ENCODE results near the gene C1QL3. TPM values are rescaled to one million over a fixed set of nuclear protein-coding genes. Genes with fewer than 3 reads are reported as not detected.

C1QL3 gene
- total RNA-seq, 2 donors from 2014 or later: not detected

DNA sequence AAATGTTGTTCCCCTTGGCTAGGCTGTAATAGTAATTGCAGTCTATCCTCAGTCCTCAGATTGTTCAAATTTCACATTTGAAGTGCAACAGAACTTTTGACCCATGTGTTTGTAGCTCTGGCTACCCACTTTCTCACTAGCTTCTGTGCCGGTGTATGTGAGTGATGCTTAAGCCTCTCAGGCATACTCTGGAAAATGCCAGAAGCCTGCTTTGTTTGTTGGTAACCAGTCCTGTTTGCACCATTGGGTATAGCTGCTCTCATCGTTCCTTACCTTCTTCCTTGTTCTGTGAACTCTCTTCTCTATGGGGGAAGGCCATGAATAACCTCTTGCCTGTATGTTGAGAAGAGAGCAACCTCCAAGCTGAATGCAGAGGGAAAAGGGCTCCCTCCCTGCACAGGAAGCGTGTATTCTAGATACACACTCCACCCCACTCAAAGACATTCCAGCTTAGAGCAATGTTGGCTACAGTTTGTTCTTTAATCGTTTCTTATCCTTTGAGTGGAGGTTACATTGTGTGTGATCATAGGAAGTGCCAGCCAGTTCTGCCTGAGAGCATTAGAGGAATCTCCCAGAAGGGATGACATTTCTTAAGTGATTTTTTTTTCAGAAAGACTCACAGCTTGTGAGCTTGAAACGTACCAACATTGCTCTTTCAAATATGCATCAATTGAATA, 40.5 kb downstream of the C1QL3 start:
- no peak for DNase-seq
- H3K36me3 Mint-ChIP-seq (ENCODE audit: low read depth): no peaks in the 10 kb centered on the region
- peaks cover 3% of the 10 kb centered on the region for H3K4me1 Mint-ChIP-seq

DNA sequence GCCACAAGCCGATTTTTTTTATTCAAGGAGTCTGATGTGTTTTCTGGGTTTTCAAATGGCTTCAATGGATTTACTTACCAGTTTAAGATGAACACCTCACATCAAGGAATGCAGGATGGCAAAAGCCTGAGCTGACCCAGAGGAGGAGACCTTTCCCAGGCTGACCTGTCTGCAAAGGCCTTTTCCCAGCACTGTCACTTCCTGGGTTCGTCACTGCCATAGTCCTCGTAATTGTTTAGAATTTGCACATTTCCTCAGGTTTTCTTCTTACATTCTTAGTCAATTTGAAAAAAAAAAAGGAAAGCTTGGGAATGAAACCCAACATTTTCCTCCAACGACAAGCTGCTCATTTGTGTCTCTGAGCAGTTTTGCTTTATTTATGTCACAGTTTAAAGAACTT, 42.9 kb downstream of the C1QL3 start:
- no peaks in the 10 kb centered on the region for H3K9me3 ChIP-seq (ENCODE audit: control insufficient read depth, low read length, poor library complexity, severe bottlenecking)
- H3K4me1 Mint-ChIP-seq: peaks cover 2% of the 10 kb centered on the region
- ATAC-seq (no peak), DNase-seq (no peak)
- H3K4me3 Mint-ChIP-seq: no peak overlapping the region
- no peaks in the 10 kb centered on the region for H3K27me3 Mint-ChIP-seq
- H3K36me3 Mint-ChIP-seq (ENCODE audit: low read depth): no peaks in the 10 kb centered on the region
- peak overlapping the region; percentile 4 for H3K27ac Mint-ChIP-seq

More for the DNA sequence above, 40.5 kb downstream of the C1QL3 start:
- no peak for ATAC-seq
- Mint-ChIP-seq H3K27me3 (no peaks in the 10 kb centered on the region), H3K27ac (no peak overlapping the region), H3K4me3 (no peak overlapping the region)
- H3K9me3 ChIP-seq (ENCODE audit: control insufficient read depth, low read length, poor library complexity, severe bottlenecking): no peaks in the 10 kb centered on the region

DNA sequence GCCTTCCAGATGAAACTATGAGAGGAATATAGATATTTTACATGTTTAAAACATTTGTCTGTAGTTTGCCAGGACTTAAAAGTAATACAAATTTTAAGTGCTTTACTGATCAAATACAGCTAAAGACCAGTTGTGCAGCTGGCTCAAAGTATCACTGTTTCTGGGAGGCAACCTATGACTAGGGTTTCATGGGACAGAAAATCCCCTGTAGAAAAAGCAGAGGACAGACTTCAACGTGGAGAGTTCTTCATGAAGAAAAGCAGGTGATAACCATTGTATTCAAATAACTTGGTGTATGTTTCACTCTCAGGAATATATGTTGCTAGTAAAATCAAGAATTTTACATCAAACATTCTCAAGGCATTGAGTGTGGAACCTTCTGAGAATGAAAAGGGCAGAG, 43.9 kb downstream of the C1QL3 start:
- no peaks in the 10 kb centered on the region for H3K9me3 ChIP-seq (ENCODE audit: control insufficient read depth, low read length, poor library complexity, severe bottlenecking)
- no peak overlapping the region for H3K4me3 Mint-ChIP-seq
- ATAC-seq (no peak), DNase-seq (no peak)
- H3K27me3 Mint-ChIP-seq: no peaks in the 10 kb centered on the region
- H3K4me1 Mint-ChIP-seq: peaks cover 2% of the 10 kb centered on the region
- H3K27ac Mint-ChIP-seq: no peak overlapping the region
- H3K36me3 Mint-ChIP-seq (ENCODE audit: low read depth): no peaks in the 10 kb centered on the region

DNA sequence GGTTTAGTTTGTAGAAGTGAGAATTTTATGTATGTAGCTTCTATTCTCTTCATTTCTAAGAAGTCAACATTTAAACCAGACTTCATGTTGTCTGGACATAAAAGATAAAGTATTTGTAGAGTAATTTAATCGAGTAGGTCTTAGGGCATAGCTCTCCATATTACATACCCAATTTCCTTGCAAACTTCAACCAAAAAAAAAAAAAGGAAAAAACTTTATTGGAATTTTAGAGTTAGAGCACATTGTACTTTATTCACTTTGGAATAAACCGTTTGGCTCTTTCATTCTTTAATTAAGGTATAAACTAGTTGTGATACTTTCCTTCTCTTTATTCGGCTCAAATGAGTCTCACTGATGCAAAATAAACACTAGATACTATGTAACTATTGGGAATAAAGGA, 48.9 kb downstream of the C1QL3 start:
- ATAC-seq (no peak), DNase-seq (no peak)
- Mint-ChIP-seq H3K27me3 (no peaks in the 10 kb centered on the region), H3K36me3 (ENCODE audit: low read depth) (peaks cover 6% of the 10 kb centered on the region), H3K27ac (no peak overlapping the region), H3K4me1 (peaks cover 5% of the 10 kb centered on the region), H3K4me3 (no peak overlapping the region)
- no peaks in the 10 kb centered on the region for H3K9me3 ChIP-seq (ENCODE audit: control insufficient read depth, low read length, poor library complexity, severe bottlenecking)

DNA sequence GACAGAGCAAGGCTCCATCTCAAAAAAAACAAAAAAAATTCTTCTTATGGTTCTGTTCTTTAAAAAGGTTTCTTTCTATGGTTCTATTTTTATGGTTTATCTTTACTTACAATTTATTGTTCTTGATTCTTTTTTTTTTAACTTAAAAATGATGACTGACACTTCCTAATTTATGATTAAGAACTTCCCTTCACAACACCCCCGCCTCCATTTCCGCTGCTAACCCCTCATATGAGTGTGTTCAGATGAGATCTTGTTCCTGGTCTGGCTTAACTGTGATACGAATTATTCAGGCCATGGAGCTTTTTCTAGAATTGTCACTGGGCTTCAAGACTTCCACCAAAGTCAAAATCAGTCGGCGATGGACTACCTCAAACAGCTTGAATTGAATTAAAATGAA, 50.9 kb downstream of the C1QL3 start:
- DNase-seq: no peak
- peaks cover 6% of the 10 kb centered on the region for H3K36me3 Mint-ChIP-seq (ENCODE audit: low read depth)
- H3K4me3 Mint-ChIP-seq: no peak overlapping the region
- ATAC-seq: no peak
- no peaks in the 10 kb centered on the region for H3K27me3 Mint-ChIP-seq
- no peaks in the 10 kb centered on the region for H3K9me3 ChIP-seq (ENCODE audit: control insufficient read depth, low read length, poor library complexity, severe bottlenecking)
- H3K4me1 Mint-ChIP-seq: peaks cover 7% of the 10 kb centered on the region
- H3K27ac Mint-ChIP-seq: no peak overlapping the region

GRCh38 chr10:16466001-16466400, 55.7 kb downstream of the C1QL3 start:
- H3K27me3 Mint-ChIP-seq: no peaks in the 10 kb centered on the region
- DNase-seq (no peak), ATAC-seq (no peak)
- no peaks in the 10 kb centered on the region for H3K9me3 ChIP-seq (ENCODE audit: control insufficient read depth, low read length, poor library complexity, severe bottlenecking)
- peaks cover 12% of the 10 kb centered on the region for H3K4me1 Mint-ChIP-seq
- no peak overlapping the region for H3K27ac Mint-ChIP-seq
- peaks cover 4% of the 10 kb centered on the region for H3K36me3 Mint-ChIP-seq (ENCODE audit: low read depth)
- no peak overlapping the region for H3K4me3 Mint-ChIP-seq

Other genes starting within 250 kb of the C1QL3 start
- gene PTER, start 84.9 kb downstream of the C1QL3 start, total RNA-seq: 10 to 100 TPM; 14.0 to 18.1 TPM

Data from T-helper 17 cell (primary cell).